Upper lobe of left lung (tissue), 4 donors: ENCODE data around the gene GATAD2B.

ENCODE experiments used
- CTCF ChIP-seq, 6 experiments: fragments of 450-650 bp in 4 of 6; fragments of 200-600 bp in 2 of 6; sonication (generic) in 2 of 6; IDR thresholded peaks; one replicate each; pipeline ENCODE4 v1.5.1; 2016 to 2019; ENCODE audit warnings: antibody characterized with exemption in 6 of 6
- EP300 ChIP-seq, 4 donors: sonication (generic); formaldehyde crosslinking; IDR thresholded peaks; one replicate each; pipeline ENCODE4 v1.5.1; 2017; ENCODE audit warnings: antibody characterized with exemption in 4 of 4, control low read depth in 2 of 4
- POLR2A ChIP-seq, 4 donors: fragments of 450-650 bp; IDR thresholded peaks; one replicate each; pipeline ENCODE4 v1.5.1; 2016 to 2017; ENCODE audit warnings: antibody characterized with exemption in 4 of 4, mild to moderate bottlenecking in 2 of 4
- POLR2AphosphoS5 ChIP-seq, 2 donors: sonication (generic); formaldehyde crosslinking; IDR thresholded peaks; one replicate each; pipeline ENCODE4 v1.5.1; 2017; ENCODE audit warnings: antibody characterized with exemption in 2 of 2

- TF ChIP-seq CTCF (IDR thresholded peaks at IDR 0.05) (no peak), POLR2A (IDR thresholded peaks at IDR 0.05) (no peak), POLR2AphosphoS5 (IDR thresholded peaks at IDR 0.05) (no peak), EP300 (IDR thresholded peaks at IDR 0.05) (no peak)
Observed at GRCh38 chr1:153928791-153929341, 6.1 kb upstream of the GATAD2B start.
